Skin epidermis (tissue), 12 donors: ENCODE results near the gene LIMD2.
A peak's percentile ranks its signal among the peaks of the same experiment; 100 is the strongest.

ENCODE experiments used
- H3K27ac ChIP-seq, 21 experiments: fragments of 200-600 bp; sonication (generic) in 11 of 21; one replicate each; pipeline ENCODE4 v1.5.0; 2020; ENCODE audit warnings: mild to moderate bottlenecking in 3 of 21, inconsistent platforms in 2 of 21, moderate library complexity in 2 of 21
- H3K4me3 ChIP-seq, 7 experiments: fragments of 200-600 bp; sonication (generic) in 2 of 7; one replicate each; pipeline ENCODE4 v1.5.0; 2020; ENCODE audit warnings: inconsistent platforms in 2 of 7, mild to moderate bottlenecking in 2 of 7, moderate library complexity in 1 of 7

The LIMD2 gene

GRCh38 chr17:63702721-63703015 is 2.7 kb upstream of the LIMD2 start:
- H3K27ac ChIP-seq: peak overlapping the region in 12 of 21 experiments; percentile 46 to 99 (median 92)
- peak overlapping the region in 1 of 7 experiments; percentile 66 for H3K4me3 ChIP-seq

- H3K4me3 ChIP-seq: peak overlapping the region in 6 of 7 experiments; percentile 4 to 68 (median 66)
- peak overlapping the region in 16 of 21 experiments; percentile 9 to 99 (median 91) for H3K27ac ChIP-seq
These were observed 2.2 kb upstream of the LIMD2 start for GRCh38 chr17:63701868-63702720.

- Histone ChIP-seq H3K27ac (peak overlapping the region in 20 of 21 experiments; percentile 31 to 99 (median 89)), H3K4me3 (peak overlapping the region; percentile 37 to 68 (median 65))
These were observed 1.5 kb upstream of the LIMD2 start for GRCh38 chr17:63701456-63701820.

- Histone ChIP-seq H3K27ac (peak overlapping the region; percentile 40 to 99 (median 89)), H3K4me3 (peak overlapping the region; percentile 37 to 68 (median 65))
These were observed 867 bp upstream of the LIMD2 start for GRCh38 chr17:63700528-63701455.

GRCh38 chr17:63698886-63699637 is 863 bp downstream of the LIMD2 start:
- peak overlapping the region; percentile 37 to 68 (median 65) for H3K4me3 ChIP-seq
- peak overlapping the region; percentile 70 to 99 (median 88) for H3K27ac ChIP-seq

GRCh38 chr17:63698381-63698885 is 1.5 kb downstream of the LIMD2 start:
- peak overlapping the region in 20 of 21 experiments; percentile 24 to 99 (median 88) for H3K27ac ChIP-seq

GRCh38 chr17:63697341-63698286 is 2.3 kb downstream of the LIMD2 start:
- Histone ChIP-seq H3K4me3 (peak overlapping the region; percentile 37 to 68 (median 65)), H3K27ac (peak overlapping the region in 20 of 21 experiments; percentile 14 to 99 (median 88))

More at GRCh38 chr17:63698381-63698885, 1.5 kb downstream of the LIMD2 start:
- H3K4me3 ChIP-seq: peak overlapping the region; percentile 37 to 68 (median 65)

GRCh38 chr17:63696381-63696961 is 3.5 kb downstream of the LIMD2 start:
- Histone ChIP-seq H3K27ac (peak overlapping the region in 16 of 21 experiments; percentile 14 to 99 (median 90)), H3K4me3 (peak overlapping the region in 1 of 7 experiments; percentile 65)

- Histone ChIP-seq H3K27ac (peak overlapping the region in 4 of 21 experiments; percentile 29 to 99 (median 31)), H3K4me3 (no peak overlapping the region)
These were observed 4.0 kb downstream of the LIMD2 start for GRCh38 chr17:63695889-63696288.

GRCh38 chr17:63694950-63695773 is 4.8 kb downstream of the LIMD2 start:
- Histone ChIP-seq H3K4me3 (no peak overlapping the region), H3K27ac (peak overlapping the region in 7 of 21 experiments; percentile 7 to 99 (median 31))

- H3K4me3 ChIP-seq: no peak overlapping the region
- H3K27ac ChIP-seq: peak overlapping the region in 4 of 21 experiments; percentile 4 to 99 (median 26)
These were observed 5.5 kb downstream of the LIMD2 start for GRCh38 chr17:63694229-63694949.

GRCh38 chr17:63693411-63694113 is 6.4 kb downstream of the LIMD2 start:
- H3K27ac ChIP-seq: peak overlapping the region in 2 of 21 experiments; percentile 4 to 24

GRCh38 chr17:63692195-63692816 is 7.6 kb downstream of the LIMD2 start:
- Histone ChIP-seq H3K4me3 (no peak overlapping the region), H3K27ac (no peak overlapping the region)

More at GRCh38 chr17:63693411-63694113, 6.4 kb downstream of the LIMD2 start:
- no peak overlapping the region for H3K4me3 ChIP-seq

- Histone ChIP-seq H3K27ac (no peak overlapping the region), H3K4me3 (no peak overlapping the region)
These were observed 10.4 kb downstream of the LIMD2 start for GRCh38 chr17:63689479-63689878.

- Histone ChIP-seq H3K4me3 (no peak overlapping the region), H3K27ac (no peak overlapping the region)
These were observed 11.4 kb downstream of the LIMD2 start for GRCh38 chr17:63688396-63689020.
